Daoy (cell line): ENCODE data around the gene COL13A1. TPM values are rescaled to one million over a fixed set of nuclear protein-coding genes. Genes with fewer than 3 reads are reported as not detected.

Experiments
- DNase-seq: peaks from one replicate; pipeline ENCODE4 v3.0.0-alpha.2; 2015; ENCODE audit warnings: low read depth
- total RNA-seq: library from RNA; depleted of rRNA; stranded (reverse); fragments of >200 nt; shearing (Covaris generic); gene quantifications from 2 replicates; pipeline ENCODE4 v1.2.3, GENCODE V29; 2014

The COL13A1 gene
- total RNA-seq, 1 experiment from 2014 or later: 19.5 TPM

DNA sequence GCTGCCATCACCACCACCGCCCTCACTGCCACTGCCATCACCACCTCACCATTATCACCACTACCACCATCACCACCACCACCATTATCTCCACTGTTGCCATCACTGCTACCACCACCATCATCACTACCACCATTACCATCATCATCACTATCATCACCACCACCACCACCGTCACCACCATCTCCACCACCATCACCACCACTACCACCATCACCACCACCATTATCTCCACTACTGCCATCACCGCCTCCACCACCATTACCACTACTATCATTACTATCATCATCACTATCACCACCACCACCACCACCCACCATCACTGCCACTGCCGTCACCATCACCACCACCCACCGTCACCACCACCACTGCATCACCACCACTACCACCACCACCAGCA lies 9.9 kb upstream of the COL13A1 start:
- no peak for DNase-seq

DNA sequence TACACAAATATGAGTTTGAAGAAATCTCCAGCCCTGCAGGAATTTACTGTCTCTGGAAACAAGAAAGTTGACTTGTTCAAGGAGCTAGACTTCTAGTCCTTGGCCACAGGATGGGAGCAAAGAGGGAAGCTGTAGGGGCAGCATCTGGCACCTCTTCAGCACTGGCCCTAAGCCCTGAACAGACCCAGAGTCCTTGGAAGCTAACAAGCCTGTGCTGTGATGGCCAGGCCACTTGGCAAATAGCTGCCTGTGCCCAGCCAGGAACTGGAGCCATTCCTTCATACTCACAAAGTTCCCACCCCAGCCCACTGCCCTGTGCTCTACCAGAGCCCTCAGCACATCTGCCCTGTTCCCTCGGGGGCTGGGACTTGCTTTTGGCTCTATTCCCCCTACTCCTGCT lies 9.4 kb upstream of the COL13A1 start:
- DNase-seq: no peak

DNA sequence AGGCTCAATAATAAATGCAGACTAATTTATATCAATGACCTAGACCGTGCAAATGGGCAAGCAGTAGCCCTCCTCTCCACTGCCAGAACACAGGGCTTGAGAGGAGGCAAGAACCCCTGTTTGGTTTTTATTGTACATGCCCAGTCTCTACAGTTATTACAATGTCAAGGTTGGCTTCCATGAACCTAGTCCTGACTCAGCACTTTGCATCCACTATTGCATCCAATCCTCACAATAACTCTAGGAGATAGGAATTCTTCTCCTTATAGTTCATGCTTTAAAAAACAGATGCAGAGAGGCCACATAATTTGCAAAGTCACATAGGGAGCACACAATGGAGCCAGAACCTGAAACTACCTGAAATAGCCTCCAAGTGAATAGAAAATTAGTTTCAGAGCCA lies 7.0 kb upstream of the COL13A1 start:
- no peak for DNase-seq

DNA sequence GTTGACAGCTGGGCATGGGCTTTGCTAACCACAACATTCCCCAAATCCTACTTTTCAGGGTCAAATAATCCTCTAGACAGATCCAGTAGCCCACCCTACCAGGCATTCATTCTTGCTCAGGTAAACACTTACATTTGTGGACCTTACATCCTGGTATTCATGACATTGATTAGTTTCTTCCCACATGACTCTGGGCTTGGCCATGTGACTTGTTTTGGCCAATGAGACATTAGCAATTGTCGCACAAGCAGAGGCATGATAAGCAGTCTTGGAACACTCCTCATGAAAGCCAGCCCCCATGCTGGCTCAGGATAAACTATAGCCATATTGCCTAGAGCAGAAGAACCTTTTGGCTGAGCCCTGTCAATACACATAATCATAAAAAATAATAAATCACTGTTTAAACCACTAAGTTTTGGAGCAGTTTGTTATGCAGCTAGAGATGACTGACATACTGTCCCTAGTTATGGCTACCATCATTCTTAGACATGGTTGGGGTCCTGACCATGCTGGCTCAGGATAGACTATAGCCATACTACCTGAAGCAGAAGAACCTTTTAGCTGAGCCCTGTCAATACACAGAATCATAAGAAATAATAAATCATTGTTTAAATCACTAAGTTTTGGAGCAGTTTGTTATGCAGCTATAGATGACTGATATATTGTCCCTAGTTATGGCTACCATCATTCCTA lies 6.3 kb upstream of the COL13A1 start:
- DNase-seq: no peak

DNA sequence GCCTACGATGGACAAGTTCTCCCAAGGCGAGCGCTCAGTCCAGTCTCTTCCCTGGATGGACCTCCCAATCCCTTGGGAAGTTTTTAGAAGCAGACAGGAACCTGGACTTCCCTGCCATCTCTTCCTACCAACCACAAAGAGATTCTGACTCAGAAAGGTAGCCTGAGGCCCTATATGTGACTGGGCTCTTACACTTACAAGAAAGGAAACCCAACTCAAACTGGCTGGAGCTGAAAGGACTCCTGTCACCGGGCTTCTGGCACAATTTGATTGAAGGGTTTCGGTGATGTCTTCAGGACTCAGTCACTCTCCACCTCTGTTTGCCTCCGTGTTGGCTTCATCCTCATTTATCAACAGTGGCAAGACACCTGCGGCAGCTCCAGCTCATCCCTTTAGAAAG lies 3.7 kb upstream of the COL13A1 start:
- no peak for DNase-seq

DNA sequence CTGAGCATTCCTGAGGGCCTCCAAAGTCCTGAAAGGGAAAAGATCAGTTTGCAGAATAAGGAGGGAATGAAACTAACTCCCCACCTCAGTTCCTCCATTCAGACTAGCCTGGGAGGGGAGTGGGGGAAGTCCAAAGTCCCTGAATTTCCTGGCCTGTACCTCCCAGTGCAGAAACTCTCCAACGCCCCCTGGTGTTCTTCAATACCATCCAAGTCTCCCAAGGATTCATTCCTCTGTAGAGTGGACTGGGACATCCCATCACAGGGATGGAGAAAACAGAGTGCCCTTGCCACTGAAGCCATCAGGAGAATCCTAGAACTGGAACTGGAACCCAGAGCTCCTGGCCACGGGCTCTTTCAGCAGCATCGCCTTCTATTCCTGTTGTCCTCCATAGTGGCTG lies 1.6 kb upstream of the COL13A1 start:
- peak; percentile 64 for DNase-seq

DNA sequence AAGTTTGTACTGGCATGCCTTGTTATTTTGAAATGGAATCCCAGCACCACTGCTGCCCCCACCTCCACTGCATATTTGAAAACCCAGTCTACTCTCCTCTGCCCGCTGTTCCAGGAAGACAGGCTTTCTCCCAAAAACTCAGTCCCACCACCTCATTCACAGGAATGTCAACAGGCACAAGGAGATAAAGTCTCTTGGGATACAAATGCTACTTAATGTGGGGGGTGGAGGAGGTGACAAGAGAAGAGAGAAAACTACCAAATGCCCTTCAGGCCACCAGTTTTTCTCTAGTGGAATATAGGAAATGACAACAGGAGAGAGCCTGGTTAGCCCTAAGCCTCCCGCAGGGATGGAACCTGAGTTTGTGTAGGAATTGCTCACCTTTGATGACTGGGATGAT lies 1.0 kb upstream of the COL13A1 start:
- DNase-seq: no peak

DNA sequence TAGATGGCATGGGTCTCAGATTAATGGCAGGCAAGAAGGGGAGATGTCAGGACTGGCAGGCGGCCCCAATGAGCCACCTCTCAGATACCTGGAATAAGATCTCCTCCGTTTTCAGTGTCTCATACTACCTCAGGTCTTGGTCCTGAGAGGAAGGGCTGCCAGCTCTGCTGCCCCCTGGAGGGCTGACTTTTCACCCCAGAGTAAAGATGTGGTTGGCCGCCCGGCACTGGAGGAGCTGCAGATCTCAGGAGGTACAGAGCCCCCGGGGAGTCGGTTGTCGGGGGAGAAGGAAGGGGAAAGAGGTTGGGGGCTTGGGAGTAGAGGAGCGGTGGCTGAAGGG lies 642 bp upstream of the COL13A1 start:
- peak; percentile 67 for DNase-seq

DNA sequence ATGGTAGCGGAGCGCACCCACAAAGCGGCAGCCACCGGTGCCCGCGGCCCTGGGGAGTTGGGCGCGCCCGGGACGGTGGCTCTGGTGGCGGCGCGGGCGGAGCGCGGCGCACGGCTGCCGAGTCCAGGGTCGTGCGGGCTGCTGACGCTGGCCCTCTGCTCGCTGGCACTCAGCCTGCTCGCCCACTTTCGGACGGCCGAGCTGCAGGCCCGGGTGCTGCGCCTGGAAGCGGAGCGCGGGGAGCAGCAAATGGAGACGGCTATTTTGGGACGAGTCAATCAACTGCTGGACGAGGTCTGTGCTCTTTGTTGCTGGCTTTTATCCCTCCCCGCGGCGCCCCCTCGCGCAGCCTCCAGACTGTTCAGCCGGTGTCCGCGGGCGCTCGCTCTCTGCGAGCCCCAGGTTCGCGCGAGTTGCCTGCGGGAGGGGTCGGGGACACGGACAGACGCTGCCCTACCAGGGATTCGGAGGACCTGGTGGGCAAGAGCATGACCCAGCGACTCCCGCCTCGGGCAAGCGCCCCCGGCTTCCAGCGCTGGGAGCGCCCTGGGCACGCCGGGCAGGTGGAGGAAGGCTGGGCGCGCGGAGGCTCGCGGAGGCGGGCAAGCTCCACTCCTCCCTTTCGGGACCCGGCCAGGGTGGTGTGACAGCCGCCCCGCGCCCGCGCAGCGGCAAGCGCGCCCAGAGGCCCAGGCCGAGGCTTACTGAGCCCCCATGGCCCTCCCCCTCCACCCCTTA lies 887 bp downstream of the COL13A1 start:
- peak; percentile 53 for DNase-seq

DNA sequence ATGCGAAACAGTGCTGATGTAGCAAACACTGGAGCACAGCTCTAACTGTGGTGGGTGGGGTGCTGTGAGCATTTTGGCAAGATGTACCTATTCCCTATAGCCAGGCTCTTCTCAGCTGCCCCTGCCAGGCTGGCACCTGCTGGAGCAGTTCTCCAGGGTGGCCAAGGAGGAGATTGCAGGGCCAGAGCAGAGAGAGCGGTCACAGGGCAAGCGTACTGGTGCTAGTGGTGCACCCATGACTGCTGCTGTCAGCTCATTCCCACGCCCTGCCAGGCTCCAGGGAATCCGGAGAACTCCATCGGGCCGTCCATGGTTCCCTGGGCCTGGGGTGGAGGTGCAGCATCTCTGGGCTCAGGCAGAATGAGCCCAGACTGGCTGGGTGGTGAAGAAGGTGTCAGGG lies 2.1 kb downstream of the COL13A1 start:
- DNase-seq: no peak

DNA sequence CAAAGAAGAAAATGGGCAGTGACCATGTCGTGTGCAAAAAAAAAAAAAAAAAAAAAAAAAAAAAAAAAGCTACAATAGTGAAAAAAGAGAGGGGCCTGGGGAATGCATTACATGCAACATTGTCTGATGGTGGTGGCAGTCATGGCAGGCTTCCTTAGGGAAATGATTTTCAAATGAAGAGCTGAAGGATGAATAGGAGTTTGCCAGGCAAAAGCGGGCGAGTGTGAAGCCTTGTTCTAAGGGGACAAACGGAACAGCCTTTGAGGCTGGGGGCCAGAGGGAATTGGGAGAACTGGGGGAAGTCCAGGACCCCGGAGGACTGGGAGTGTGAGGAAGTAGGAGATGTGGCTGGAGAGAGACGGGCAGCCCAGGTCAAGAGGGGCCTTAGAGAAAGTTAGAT lies 3.1 kb downstream of the COL13A1 start:
- DNase-seq: no peak

DNA sequence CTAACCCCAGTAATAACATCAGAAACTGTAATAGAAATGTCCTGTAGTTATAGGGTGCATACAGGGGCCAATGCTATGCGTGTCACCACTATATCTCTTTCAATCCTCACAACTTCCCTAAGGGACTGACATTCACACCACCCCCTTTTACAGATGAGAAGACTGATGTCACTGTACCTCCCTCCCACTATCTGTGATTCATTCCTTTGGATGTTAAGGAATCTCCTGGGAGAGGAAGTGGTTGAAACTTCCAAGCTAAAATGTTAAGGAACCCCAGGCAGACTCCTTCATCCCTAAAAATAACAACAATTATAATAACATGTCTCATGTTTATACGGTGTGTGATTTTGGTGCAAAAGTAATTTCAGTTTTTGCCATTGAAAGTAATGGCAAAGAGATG lies 5.4 kb downstream of the COL13A1 start:
- DNase-seq: peak; percentile 81

DNA sequence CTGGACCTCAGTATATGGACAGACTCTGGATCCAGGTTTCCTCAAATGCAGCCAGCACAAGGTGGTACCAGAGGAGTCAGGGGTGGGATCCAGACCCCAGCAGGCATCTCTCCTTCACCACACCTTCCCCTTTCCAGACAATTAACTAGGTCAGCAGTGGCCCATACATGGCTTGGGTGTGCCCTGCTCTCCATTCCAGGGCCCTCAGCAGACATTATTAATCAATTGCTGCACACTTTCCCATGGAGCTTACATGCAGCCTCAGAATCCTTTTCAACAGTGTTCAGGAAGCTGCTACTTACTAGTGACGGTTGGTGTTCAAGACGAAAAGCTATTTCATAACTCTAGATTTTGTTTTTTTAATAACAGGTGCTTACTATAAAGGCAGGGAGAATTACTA lies 6.0 kb downstream of the COL13A1 start:
- peak; percentile 45 for DNase-seq

DNA sequence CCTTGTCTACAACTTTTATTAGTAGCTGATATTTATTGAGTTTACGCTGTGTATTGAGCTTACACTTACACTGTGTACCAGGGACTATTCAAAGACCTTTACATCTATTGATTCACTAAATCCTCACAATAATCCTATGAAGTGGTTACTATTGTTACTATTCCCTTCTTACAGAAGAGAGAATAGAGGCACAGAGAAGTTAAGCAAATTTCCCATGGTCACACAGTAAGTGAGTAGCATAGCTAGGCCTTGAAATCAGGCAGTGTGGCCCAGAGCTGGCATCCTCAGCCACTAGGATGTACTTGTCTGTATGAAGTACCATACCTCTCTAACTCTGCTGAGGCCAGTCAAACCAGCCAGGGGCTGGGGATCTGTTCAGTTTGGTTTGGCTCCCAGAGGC lies 7.6 kb downstream of the COL13A1 start:
- no peak for DNase-seq

DNA sequence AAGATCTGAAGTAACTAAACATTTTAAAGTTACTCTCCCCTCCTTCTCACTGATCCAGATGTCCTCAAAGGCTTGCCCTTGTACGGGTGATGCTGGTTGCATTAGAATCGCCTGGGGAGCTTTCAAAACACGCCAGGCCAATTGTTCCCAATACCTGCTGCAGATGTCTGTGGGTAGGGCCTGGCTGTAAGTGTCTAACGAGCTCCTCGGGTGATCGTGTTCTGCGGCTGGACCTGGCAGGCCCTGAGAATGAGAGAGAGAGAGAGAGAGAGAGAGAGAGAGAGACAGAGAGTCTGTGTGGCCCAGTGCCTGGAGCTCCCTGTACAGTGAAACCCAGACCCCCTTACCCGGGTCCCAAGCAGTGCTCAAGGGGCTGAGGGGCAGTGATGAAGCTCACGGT lies 8.4 kb downstream of the COL13A1 start:
- no peak for DNase-seq

DNA sequence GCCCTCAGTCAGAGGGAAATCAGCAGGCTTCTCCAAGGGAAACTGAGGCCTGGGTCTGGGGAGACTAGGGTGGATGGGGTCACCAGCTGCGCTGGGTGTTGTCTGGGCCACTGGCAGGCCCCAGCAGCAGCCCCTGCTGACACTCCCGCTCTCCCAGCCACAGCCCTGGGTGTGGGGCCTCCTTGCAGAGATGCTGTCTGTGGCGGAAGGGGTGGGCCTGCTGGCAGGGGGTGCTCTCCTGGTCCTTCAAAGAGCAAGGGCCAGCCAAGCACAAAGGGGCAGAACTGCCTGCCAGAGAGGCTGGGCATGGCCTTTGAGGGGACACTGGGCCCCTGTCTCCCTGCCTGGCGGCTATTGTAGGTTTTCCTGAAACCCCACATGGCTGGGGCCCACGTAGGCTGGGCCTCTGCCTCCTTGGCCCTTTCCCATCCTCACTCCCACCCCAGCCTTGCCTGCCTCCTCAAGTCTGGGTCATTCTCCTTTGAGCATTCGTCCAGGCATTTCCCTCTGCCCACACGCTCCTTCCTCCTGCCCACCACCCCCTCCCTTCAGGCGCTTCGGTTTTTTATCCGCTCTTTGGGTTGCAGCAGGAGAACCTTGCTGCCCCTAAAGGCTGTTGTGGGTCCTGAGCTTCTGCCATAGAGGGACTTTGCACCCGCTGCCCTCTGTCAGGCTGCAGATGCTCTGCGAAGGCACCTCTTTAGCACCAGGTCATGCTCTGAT lies 9.1 kb downstream of the COL13A1 start:
- no peak for DNase-seq

DNA sequence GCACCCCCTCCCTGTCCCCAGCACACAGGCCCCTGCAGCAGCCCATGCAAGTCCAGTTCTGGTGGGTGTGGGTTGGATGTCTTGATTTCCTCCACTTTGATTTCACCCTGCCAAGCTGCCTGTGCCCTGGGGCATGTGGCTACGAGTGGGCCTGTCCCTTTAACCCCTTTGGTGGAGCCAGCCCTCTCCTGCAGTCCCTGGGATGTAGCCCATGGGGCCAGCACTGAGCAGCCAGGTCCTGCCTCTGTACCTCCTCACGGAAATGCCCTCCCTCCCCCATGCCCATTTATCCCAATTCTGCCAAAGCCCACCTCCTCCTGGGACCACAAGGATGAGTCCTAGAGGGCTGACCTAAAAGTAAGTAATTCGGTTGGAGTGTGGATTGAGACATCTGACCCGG lies 11.9 kb downstream of the COL13A1 start:
- DNase-seq: no peak

DNA sequence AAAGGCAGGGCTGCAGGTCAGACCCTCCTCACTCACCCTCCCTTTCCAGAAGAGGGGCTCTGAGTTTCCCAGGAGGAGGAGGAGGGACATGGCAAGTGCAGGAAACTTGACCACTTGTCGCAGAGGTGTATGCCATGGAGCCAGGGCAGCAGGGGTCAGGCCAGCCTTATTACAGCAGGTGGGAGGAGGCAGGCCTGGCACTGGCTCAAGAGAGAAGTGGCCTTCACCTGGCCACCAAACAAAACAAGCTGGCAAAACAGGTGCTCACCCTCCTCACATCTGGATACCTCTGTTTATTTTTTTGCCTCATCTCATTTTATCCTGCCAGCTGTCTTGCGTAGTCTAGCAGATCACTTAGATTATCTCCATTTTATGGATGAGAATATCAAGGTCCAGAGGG lies 12.5 kb downstream of the COL13A1 start:
- DNase-seq: no peak

DNA sequence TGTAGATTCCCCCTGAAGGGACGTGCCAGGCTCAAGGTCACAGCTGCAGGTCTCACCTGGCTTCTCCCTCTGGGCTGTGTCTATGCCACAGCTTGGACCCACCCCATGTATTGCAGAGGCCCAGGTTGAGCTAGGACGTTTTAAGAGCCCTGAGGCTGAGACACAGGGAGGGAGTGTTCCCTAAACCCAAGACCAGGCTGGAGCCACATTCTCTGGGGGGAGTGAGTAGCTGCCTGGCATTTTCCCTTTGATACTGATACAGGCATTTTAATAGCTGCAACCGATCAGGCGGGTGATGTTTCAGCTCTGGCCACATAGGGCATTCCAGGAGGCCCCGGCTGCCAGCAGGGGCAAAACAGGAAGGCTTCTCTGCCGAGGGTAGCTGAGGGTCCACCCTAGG lies 13.4 kb downstream of the COL13A1 start:
- DNase-seq: no peak

DNA sequence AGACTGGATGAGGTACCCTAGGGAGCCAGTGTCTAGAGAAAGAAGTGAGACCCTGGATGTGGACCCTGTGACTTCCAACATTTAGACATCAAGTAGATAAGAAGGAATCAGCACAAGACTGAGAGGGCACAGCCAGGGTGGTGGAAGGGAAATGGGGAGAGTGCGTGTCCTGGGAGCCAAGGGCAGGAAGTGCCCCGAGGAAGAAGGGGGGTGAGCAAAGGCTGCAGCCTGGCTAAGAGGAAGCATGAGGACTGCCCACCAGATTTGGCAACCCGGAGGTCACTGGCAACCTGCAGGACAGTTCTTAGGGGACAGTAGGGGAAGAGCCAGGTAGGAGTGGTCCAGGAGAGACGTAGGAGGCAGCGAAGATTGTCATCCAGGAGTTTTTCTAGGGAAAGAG lies 14.8 kb downstream of the COL13A1 start:
- no peak for DNase-seq

DNA sequence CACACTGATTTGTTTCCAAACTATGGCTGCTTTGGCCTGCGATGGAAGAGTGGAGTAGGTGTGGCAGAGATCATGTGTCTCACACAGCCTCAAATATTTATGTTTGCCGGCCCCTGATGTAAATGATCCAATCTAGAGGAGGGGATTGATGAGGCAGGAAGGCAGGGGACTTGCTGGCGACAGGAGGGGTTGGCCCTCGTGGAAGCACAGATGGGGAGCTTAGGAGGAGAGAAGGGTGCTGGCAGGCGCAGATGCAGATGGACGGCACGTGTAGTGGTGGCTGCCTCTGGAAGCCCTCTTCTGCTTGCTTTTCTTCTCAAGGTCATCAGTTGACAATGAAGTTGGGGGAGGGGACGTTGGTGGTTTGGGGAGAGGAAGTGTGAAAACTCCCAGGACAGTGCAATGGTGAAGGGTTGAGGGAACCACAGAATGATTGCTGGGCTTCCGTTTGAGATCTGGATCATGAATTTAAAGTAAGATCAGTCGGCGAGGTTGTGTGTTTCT lies 15.4 kb downstream of the COL13A1 start:
- no peak for DNase-seq

DNA sequence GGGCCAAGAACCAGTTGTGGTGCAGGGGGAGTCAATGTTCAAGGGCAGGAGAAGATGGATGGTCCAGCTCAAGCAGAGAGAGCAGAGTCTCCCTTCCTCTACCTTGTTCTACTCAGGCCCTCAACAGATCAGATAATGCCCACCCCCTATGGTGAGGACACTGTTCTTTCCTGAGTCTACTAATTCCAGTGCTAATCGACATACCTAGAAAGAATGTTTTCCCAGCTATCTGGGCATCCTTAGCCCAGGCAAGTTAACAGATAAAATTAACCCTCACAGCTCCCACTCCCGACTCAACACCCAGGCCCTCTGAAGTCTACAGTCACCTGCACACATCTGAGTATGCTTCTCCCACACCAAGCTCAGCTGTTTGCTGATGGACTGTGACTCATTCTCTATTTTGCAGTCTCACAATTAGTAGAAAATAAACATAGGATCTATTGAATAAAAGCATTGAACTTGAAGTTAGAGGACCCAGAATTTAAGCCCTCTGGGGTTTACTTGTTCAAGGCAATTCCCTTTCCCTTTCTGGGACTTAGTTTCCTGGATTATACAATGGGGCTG lies 17.1 kb downstream of the COL13A1 start:
- DNase-seq: no peak
